NCI-H2107 treated with DMSO at 0.1 percent for 48 hours (cell line): ENCODE measurements around the gene PYM1.
"Not testable (repeated sequence)": the region's sequence is repeated elsewhere in the genome, so short reads cannot be mapped to it uniquely, and the experiment has no call there.

Source experiments
- DNase-seq: peaks from one replicate; lab custom pipeline; 2025; ENCODE audit not compliant: unreplicated experiment; lab: John Stamatoyannopoulos, UW

The PYM1 gene

GRCh38 chr12:55940065-55940732 lies 12.5 kb upstream of the PYM1 start:
- peak; percentile 72 for DNase-seq

DNA sequence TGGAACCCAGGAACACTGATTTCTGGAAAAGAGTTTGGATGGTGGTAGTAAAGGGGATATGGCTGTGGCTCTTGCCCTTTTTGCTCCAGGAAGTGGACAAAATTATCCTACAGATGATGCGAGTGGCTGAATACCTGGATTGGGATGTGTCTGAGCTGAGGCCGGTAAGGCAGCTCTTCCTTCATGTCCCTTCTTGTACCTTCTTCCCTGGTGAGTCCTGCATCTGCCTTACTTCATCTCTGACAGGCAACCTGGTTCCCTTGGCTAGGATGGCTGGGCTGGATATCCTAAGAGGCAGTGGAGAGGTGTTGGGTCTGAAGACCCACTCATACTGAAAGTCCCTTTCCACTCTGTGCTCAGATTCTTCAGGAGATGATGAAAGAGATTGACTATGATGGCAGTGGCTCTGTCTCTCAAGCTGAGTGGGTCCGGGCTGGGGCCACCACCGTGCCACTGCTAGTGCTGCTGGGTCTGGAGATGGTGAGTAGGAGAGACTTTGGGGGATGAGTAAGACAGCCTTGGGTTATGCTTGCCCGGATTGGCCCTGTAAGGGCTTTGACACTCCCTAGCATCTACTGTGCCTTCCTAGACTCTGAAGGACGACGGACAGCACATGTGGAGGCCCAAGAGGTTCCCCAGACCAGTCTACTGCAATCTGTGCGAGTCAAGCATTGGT lies 11.3 kb upstream of the PYM1 start:
- no peak for DNase-seq

- no peak for DNase-seq
Observed at GRCh38 chr12:55937981-55938380, 10.3 kb upstream of the PYM1 start.

GRCh38 chr12:55935738-55936151 lies 8.1 kb upstream of the PYM1 start:
- no peak for DNase-seq

DNA sequence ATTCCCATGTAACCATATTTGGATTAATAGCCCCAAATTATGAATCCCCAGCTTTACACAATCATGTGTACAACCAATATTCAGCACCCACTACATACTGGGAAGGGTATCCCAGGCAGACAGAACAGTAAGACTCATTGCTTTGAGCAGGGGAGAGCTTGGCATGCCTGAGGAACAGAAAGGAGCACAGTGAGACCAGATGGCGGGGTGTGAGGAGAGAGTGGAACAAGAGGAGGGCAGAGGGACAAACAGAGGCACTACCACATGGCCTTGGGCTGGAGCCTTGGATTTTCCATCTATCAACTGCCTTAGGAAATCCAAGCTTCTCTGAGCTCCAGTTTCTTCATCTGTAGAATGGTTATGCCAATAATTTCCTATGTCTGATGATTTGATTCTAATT lies 7.1 kb upstream of the PYM1 start:
- no peak for DNase-seq

GRCh38 chr12:55933799-55934742 lies 6.4 kb upstream of the PYM1 start:
- DNase-seq: no peak

DNA sequence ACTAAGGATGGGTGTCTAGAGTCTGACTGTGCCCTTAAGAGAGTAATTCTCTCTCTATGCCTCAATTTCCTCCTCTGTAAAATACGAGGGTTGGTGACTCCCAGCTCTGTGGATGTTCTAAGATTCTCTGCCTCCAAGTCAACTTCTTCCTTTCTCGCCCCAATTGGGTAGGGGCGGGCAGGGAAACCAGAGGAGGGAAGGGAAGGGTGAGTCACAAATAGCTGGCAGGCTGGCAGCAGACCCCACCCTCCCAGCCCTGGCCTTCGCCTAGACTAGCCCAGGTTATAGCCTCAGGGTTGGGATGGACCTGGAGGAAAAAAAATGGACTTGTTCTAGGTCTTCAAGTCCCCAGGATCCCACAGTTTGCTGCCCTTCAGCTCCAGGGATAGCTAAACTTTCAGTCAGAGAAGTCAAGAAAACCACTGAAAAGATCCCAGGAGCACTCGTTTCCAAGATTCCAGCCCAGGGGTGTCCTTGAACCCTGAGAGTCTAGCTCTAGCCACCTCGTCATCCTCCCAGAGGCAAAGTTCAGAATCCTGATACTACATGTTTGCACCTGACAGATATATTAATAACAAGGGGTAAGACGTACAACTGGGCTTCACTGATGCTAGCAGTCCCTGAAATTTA lies 5.6 kb upstream of the PYM1 start:
- DNase-seq: no peak

- no peak for DNase-seq
Observed at GRCh38 chr12:55932551-55932910, 4.8 kb upstream of the PYM1 start.

- no peak for DNase-seq
Observed at GRCh38 chr12:55931780-55932550, 4.3 kb upstream of the PYM1 start.

DNA sequence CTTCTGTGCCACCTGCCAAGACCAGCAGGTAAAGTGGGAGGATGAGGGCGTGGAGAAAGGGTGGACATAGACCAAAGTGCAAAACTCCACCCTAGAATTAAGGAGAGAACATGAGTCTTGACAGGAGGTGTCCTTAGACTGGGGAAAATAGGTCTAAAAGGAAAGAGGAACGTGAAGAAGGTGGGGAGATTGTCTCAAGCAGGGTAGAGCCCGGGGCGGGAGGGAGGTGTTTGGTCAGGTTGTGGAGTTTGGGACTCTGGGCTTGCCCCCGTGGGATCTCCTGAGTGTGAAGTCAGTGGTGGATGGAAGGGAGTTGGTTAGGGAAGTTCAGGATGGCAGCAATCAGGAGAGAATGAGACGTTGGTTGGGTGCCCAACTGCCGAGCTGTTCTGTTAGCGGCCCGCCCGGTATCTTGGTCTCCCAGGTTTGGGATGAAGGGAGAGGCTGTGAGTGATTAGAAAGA lies 3.7 kb upstream of the PYM1 start:
- no peak for DNase-seq

- peak; percentile 37 for DNase-seq
Observed at GRCh38 chr12:55930771-55931316, 3.1 kb upstream of the PYM1 start, which contains the start of gene DGKA. TSS of gene DGKA (plus strand) at chr12:55931162. CDS start at chr12:55936504, 5,342 bp downstream.

- no peak for DNase-seq
Observed at GRCh38 chr12:55929306-55929791, 1.7 kb upstream of the PYM1 start.

DNA sequence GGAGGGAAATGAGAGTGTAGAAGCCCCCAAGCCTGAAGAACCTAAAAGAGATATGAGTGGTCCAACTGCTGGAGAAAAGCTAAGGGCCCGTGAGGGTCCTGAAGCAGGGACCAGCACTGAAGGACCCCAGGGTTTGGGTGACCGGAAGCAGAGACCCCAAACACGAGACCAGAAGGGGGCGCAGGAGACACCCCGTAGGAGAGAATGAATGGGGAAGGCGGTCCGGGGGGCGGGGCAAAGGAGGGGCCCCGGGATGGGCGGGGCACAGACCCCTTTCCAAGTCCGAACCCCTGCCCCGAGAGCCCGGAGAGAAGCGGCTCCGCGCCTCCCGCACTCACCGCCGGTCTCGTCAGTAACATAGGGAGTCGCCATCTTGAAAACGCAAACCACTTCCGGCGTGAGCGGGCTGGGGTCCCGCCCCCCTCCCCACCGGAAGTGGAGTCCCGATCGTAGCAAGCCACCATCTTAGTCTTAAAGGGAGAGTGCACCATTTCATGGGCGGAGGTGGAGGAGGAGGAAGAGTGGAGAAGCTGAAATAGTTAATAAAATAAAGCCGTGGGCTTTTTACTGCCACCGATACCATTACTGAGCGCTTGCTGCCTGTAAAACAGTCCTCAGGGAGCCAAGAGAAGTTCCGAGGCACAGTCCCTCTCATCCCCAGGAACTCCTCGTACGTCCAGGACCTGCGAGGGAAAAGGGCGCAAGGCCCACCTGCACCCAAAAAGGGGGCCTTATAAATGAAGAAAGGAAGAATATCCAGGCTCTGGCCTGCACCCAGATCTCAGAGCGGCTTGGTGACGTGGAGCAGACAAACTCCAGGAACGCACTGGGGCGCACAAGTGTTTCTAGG lies 731 bp downstream of the PYM1 start:
- peak; percentile 96 for DNase-seq

DNA sequence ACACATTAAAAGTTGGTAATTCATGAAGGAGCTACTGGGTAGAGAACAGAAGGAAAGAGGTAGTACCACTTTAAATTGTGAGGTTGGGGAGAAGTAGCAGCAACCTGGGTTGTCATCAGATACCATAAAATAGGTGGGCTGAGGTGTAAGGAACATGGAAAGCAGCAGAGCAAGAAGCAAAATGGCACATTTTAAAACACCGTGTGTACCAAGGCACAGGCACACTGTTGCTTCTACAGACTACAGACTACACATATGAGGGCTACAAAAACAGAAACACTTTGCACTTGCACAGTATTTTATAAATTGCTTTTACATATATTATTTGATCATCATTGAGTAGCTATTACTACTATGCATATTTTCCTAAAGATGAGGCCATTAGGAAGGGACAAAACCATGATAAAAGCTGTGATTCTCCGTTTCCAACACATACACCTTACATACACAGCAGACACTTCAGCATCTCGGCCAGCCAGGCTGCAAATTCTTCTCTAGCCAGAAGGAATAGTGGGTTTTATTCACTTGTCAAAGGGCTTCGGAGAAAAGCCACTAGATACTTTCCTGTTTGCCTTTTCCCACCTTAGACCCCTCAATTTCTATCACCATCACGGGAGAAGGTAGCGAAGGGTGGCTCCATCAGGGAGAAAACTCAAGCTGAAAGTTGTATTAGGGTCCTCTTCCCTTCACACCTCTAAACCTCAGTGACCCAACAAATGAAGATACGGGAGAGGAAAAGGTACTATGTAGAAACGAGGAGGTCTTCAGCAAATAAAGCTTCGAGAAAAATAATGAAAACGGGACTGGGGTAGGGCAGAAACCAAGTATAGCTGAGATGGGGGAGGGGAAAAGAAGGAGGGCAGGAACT lies 1.6 kb downstream of the PYM1 start:
- no peak for DNase-seq

DNA sequence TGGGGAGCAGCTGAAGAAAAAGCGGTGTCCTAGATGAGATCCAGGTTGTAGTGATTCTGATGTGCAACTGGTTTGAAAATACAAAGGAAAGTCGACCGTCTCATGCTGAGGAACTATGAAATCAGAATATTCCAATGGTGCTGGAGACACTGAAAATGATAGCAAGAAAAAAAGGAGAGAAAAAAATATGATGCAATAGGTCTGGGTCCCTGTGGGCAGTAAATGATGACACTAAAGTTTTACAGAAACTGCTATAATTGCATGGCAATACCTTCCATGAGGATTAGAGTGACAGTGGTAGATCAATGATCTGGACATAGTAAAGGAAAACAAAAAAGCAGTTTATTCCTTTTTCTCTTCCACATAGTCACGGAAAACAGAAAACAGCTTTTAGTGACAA lies 2.3 kb downstream of the PYM1 start:
- DNase-seq: no peak

- DNase-seq: not testable (repeated sequence)
Observed at GRCh38 chr12:55923648-55924047, 4.0 kb downstream of the PYM1 start.

- DNase-seq: no peak
Observed at GRCh38 chr12:55922126-55922525, 5.6 kb downstream of the PYM1 start.

GRCh38 chr12:55919032-55919431 lies 8.7 kb downstream of the PYM1 start:
- DNase-seq: not testable (repeated sequence)
